Ovary (tissue), 3 donors: ENCODE results near the gene TUNAR.

Source experiments
- POLR2A ChIP-seq: fragments of 450-650 bp; IDR thresholded peaks from one replicate; pipeline ENCODE4 v1.6.1; 2017; ENCODE audit warnings: antibody characterized with exemption, mild to moderate bottlenecking, moderate library complexity
- TF ChIP-seq, protein P1 (sequence below), 3 donors: fragments of 450-650 bp in 2 of 3; fragments of 200-600 bp in 1 of 3; IDR thresholded peaks; one replicate each; pipeline versions ENCODE4 v1.5.1 to v1.8.0; 2016 to 2022; ENCODE audit warnings: antibody characterized with exemption in 3 of 3, mild to moderate bottlenecking in 1 of 3
- donor health status: DM: no; HTN: no; CAD: no.

DNA sequence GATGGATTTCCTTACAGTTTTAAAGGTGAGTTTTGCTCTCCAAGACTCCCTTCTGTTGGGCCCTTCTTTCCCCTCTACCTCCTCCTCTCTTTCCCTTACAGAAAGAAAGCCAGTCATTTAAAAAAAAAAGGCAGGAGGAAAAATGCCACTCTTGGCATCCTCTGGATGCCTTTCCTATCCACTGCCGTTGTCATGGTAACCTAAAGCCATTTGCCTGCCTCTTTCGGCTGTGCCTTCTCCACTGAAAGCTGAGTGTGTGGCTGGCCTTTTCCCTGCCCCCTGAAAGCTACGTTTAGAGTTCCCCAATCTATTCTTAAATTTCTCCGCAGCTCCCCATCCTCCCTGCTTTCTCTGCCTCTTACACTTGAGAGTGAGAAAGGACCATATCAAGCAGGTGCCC, 67.1 kb downstream of the TUNAR start:
- TF ChIP-seq, protein P1, sequence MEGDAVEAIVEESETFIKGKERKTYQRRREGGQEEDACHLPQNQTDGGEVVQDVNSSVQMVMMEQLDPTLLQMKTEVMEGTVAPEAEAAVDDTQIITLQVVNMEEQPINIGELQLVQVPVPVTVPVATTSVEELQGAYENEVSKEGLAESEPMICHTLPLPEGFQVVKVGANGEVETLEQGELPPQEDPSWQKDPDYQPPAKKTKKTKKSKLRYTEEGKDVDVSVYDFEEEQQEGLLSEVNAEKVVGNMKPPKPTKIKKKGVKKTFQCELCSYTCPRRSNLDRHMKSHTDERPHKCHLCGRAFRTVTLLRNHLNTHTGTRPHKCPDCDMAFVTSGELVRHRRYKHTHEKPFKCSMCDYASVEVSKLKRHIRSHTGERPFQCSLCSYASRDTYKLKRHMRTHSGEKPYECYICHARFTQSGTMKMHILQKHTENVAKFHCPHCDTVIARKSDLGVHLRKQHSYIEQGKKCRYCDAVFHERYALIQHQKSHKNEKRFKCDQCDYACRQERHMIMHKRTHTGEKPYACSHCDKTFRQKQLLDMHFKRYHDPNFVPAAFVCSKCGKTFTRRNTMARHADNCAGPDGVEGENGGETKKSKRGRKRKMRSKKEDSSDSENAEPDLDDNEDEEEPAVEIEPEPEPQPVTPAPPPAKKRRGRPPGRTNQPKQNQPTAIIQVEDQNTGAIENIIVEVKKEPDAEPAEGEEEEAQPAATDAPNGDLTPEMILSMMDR (IDR thresholded peaks at IDR 0.05), result no peak
- TF ChIP-seq POLR2A, result no peak
